ENCODE results near the gene FABP7. TPM values are rescaled to one million over a fixed set of nuclear protein-coding genes. Genes with fewer than 3 reads are reported as not detected.

FABP7 gene
- total and polyA plus RNA-seq, 2 of the 13 experiments (the other 11 are each of a cell fraction or from before 2014, with no cell fraction given): not detected

DNA sequence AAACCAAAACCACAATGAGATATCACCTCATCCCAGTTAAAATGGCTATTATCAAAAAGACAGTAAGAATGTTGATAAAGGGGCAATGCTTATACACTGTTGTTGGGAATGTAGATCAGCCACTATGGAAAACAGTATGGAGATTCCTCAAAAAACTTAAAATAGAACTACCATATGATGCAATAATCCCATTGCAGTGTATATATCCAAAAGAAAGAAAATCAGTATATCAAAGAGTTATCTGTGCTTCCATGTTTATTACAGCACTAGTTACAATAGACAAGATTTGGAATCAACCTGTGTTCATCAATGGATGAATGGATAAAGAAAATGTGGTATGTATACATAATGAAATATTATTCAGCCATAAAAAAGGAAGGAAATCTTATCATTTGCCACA, 3.5 kb upstream of the FABP7 start:
- Histone ChIP-seq H3K4me3 (replicated peaks in 1 of 3; ENCODE audit: insufficient read depth in 1 of 3, low read depth in 2 of 3, low read length in 3 of 3) (no peak overlapping the region), H3K79me2 (ENCODE audit: insufficient read depth, low read length) (no peaks in the 10 kb centered on the region), H3K9me3 (ENCODE audit: low read length) (no peaks in the 10 kb centered on the region), H3K27me3 (ENCODE audit: control insufficient read depth in 1 of 2, insufficient read depth in 2 of 2, low read length in 2 of 2) (peaks cover 0 to 19% of the 10 kb centered on the region in 2 experiments; a peak in 3 of 5 replicates), H3K27ac (ENCODE audit: extremely low read length, insufficient read depth, low read length) (no peak overlapping the region), H3K9ac (ENCODE audit: insufficient read depth, low read depth, low read length) (no peak overlapping the region), H3K4me1 (ENCODE audit: insufficient read depth, low read length) (peaks cover 6% of the 10 kb centered on the region), H2AFZ (ENCODE audit: low read length) (no peak overlapping the region), H3K4me2 (ENCODE audit: low read depth, low read length) (no peak overlapping the region), H3K36me3 (replicated peaks in 1 of 2; ENCODE audit: control insufficient read depth in 1 of 2, insufficient read depth in 2 of 2, low read length in 2 of 2) (no peaks in the 10 kb centered on the region), H4K20me1 (ENCODE audit: insufficient read depth, low read length) (no peaks in the 10 kb centered on the region)
- ATAC-seq (no peak), FAIRE-seq (no peak), DNase-seq (ENCODE audit: low spot score) (no peak)
- ChIA-PET CTCF (ENCODE audit: low intra/inter-chr PET ratio, low total read pairs) (no interaction called here), POLR2A (no interaction called here)
- intact Hi-C loops (cut with micrococcal nuclease; ENCODE audit: unreplicated experiment): no loop called here
- in situ Hi-C loops (cut with HindIII; ENCODE audit: extremely low pct_ligation_motif_present, low pct_unique_long_range_greater_than_20kb): no loop called here
- BruUV-seq (replicated peaks): no TSS peak
- TF ChIP-seq ZNF253 (CRISPR knock-in tag; IDR thresholded peaks at IDR 0.05; ENCODE audit: borderline replicate concordance): no peak
- no peak for TF ChIP-seq ZNF331 (CRISPR knock-in tag; IDR thresholded peaks at IDR 0.05)
- TF ChIP-seq PHF21A (CRISPR knock-in tag; IDR thresholded peaks at IDR 0.05): no peak
- TF ChIP-seq, protein P1, sequence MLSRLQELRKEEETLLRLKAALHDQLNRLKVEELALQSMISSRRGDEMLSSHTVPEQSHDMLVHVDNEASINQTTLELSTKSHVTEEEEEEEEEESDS (CRISPR knock-in tag; IDR thresholded peaks at IDR 0.05; ENCODE audit: borderline replicate concordance): no peak
- TF ChIP-seq, protein P2, sequence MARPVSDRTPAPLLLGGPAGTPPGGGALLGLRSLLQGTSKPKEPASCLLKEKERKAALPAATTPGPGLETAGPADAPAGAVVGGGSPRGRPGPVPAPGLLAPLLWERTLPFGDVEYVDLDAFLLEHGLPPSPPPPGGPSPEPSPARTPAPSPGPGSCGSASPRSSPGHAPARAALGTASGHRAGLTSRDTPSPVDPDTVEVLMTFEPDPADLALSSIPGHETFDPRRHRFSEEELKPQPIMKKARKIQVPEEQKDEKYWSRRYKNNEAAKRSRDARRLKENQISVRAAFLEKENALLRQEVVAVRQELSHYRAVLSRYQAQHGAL (CRISPR knock-in tag; IDR thresholded peaks at IDR 0.05; ENCODE audit: not compliant biosample characterization): no peak
- TF ChIP-seq NFKBIZ (CRISPR knock-in tag; IDR thresholded peaks at IDR 0.05): no peak
- peak; percentile 59 for TF ChIP-seq ATF7 (IDR thresholded peaks at IDR 0.05)
- TF ChIP-seq ATF7 (CRISPR knock-in tag; IDR thresholded peaks at IDR 0.05): no peak
- no peak for TF ChIP-seq CBX2 (IDR thresholded peaks at IDR 0.05; ENCODE audit: low read depth, low read length)
- no peak for TF ChIP-seq CBX2 (CRISPR knock-in tag; IDR thresholded peaks at IDR 0.05; ENCODE audit: low read depth)
- no peak for TF ChIP-seq TSC22D2 (CRISPR knock-in tag; IDR thresholded peaks at IDR 0.05; ENCODE audit: borderline replicate concordance)
